Measurements from ENCODE around the gene TMED10.
"Not testable (repeated sequence)": the region's sequence is repeated elsewhere in the genome, so short reads cannot be mapped to it uniquely, and the experiment has no call there.

TMED10 gene

DNA sequence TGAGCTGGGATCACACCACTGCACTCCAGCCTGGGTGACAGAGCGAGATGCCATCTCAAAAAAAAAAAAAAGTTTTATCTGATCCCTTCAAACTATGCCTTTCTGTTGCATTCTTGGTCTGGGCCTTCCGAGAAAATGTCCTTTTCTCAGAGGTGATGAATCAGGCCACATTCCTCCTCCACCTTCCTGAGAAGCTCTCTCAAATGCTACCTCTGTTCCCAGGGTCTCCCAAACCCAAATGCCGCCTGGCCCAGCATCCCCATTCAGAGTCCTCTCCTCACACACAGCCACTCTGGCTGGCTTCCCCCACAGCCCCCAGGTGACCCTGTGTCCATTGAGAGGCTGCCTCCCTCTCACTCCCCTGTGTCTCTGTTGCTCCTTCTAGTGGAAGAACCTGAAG lies 19.7 kb upstream of the TMED10 start:
- in situ Hi-C loops (cut with MboI; ENCODE audit: low sequenced_read_pairs), result no loop called here

DNA sequence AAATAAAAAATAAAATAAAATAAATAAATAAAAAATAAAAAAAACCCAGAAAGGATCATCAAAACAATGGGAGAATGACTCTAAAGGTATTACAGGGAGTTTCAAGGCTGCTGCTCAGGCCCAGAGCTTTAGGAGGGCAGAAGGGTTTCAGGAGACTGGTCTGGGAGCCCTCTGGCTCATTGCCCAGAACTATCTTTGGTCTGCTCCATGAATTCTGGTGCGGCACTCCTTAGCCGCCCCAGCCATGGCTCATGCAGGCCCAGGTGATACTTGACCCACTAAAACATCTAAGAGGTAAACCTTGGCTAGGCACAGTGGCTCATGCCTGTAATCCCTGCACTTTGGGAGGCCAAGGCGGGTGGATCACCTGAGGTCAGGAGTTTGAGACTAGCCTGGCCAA lies 14.7 kb upstream of the TMED10 start:
- in situ Hi-C loops (cut with MboI; ENCODE audit: low sequenced_read_pairs), result no loop called here

DNA sequence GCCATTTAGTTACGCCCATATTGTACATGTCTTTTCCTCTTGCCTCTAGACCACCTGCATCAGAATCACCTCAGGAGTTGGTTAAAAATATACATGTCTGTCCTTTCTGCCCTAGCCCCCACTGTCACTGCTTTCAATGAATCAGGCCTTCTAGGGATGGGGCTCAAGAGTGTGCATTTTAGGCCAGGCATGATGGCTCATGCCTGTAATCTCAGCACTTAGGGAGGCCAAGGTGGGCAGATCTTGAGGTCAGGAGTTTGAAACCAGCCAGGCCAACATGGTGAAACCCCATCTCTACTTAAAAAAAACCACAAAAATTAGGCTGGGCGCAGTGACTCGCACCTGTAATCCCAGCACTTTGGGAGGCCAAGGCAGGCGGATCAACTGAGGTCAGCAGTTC lies 13.6 kb upstream of the TMED10 start:
- in situ Hi-C loops (cut with MboI; ENCODE audit: low sequenced_read_pairs), result no loop called here

DNA sequence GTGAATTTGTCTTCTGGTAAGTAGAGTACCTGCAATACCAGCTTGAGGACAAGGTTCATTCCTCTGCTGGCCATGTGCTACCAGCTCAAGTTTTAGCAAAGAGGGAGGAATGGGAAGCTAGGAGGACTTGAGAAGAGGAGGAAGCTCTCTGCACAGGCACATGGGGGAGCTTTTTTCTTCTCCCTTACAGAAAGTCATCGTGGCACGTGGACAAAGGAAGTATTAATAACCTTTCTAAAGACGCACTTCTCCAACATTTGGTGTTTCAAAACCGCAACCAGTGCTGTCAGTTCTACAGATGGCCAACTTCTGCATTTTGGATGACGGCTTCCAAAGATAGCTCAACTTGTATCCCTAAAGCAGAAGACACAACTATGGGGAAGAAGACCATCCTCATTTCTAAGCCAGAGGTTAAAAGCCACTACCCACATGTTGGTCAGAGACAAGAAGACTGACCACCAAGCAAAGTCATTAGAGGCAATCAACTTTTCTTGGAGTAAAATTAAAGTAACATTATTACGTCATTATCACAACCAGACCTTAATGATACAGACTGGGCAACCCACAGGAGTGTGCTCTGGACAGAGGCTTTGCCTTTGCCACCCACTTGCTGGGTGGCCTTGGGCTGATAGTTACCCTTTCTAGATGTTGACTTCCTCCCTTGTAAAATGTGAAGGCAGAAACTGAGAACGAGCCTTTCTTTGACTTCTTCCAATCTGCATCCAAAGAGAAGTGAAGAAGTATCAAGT lies 12.3 kb upstream of the TMED10 start:
- in situ Hi-C loops (cut with MboI; ENCODE audit: low sequenced_read_pairs), result no loop called here

DNA sequence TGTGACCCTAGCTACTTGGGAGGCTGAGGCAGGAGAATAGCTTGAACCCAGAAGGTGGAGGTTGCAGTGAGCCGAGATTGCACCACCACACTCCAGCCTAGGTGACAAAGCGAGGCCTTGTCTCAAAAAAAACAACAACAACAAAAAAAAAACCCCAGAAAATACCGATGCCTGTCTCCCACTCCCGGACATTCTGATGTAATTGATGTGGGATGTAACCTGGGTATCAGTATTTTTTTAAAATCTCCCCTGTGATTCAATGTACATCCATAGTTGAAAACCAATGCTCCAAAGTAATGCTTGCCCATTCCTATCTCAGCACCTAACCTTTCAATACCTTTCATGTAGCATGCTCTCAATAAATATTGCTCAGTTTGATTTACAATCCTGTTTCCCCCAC lies 11.7 kb upstream of the TMED10 start:
- in situ Hi-C loops (cut with MboI; ENCODE audit: low sequenced_read_pairs), result no loop called here

DNA sequence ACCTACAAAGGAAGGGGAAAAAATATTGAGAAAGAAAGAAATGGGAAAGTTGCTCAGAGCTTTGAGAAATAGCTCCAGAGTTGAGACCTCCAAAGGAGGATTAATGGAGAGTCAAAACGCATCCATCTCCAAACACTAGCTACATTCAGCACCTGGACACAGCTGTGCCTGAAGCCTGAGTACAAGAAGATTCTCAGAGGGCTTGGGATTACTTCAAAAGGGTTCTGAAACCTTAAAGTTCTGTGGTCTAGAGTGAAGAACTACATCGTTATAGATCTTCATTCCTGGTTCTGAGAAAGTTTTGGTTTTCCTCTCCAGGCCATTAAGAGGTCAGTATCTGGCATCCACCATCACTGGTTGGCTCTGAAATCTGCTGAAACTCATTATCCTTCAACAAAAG lies 10.5 kb upstream of the TMED10 start:
- in situ Hi-C loops (cut with MboI; ENCODE audit: low sequenced_read_pairs), result no loop called here

DNA sequence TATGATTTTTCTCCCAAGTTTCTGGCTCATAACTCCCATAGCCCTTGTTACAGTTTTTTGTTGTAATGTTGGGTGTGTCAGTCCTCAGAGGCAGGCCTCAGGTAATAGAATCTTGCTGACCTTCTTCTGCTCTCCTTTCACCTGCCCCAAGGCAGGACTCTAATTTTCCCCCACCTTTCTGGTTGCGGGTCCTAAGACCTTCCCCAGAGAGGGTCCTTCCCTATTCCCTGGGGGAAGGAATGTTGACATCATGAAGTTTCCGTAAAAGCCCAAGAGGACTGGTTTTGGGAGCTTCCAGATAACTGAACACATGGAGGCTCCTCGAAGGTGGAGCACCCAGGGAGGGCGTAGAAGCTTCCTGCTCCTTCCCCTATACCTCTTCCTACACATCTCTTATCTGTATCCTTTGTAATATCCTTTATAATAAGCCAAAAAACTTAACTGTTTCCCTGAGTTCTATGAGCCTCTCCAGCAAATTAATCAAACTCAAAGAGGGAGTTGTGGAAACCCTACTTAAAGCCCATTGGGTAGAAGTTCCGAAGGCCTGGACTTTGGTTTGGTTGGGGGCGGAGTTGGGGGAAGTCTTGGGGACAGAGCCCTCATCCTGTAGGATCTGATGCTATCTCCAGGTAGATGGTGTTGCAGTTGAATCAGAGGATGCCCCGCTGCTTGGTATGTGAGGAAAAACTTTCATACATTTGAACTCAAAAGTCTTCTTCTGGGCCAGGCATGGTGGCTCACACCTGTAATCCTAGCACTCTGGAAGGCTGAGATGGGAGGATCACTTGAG lies 9.0 kb upstream of the TMED10 start:
- in situ Hi-C loops (cut with MboI; ENCODE audit: low sequenced_read_pairs), result no loop called here

DNA sequence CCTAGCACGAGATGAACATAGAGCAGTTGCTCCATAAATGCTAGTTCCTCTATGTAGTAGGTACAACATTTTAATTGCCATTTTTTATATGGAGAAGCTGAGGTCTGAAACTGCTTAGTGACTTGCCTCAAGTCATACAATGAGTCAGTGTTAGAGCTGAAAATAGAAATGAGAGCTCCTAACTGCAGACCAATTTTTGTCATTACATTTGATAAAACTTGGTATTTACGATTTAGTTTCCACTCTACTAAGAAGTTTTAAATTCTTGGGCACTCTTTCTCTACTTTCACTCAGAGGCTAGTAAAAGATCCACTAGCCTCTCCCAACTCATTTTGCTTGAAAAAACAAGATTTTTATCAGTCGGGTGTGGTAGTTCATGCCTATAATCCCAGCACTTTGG lies 8.1 kb upstream of the TMED10 start:
- in situ Hi-C loops (cut with MboI; ENCODE audit: low sequenced_read_pairs), result no loop called here

DNA sequence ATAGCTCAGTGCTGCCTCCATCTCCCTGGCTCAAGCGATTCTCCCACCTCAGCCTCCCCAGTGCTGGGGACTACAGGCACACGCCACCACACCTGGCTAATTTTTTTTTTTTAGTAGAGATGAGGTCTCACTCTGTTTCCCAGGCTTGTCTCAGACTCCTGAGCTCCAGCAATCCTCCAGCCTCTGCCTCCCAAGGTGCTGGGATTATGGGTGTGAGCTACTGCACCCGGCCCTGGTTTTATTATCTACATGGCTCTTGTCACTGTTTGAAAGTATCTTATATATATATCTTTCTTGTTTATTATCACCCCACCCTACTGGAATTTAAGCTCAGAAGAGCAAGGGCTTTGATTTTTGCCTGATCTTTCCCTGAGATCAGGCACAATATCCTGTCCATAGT lies 7.6 kb upstream of the TMED10 start:
- in situ Hi-C loops (cut with MboI; ENCODE audit: low sequenced_read_pairs), result no loop called here

DNA sequence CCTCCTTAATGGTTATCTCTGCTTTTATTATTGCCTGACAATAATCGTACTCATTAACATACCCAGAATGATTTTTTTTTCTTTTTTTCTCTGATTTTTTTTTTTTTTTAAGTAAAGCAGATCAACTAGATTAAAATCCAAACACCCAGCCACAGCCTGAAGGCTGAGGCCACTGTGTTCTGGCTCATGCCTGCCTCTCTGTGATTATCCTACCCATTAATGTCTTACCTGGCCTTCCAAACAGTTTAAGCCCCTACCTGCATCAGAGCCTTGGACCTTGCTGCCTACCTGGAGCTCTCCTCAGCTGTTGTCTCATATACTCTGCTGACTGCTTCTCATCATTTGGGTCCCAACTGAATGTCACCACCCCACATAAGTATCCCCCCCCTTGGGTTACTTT lies 6.8 kb upstream of the TMED10 start:
- in situ Hi-C loops (cut with MboI; ENCODE audit: low sequenced_read_pairs), result no loop called here

DNA sequence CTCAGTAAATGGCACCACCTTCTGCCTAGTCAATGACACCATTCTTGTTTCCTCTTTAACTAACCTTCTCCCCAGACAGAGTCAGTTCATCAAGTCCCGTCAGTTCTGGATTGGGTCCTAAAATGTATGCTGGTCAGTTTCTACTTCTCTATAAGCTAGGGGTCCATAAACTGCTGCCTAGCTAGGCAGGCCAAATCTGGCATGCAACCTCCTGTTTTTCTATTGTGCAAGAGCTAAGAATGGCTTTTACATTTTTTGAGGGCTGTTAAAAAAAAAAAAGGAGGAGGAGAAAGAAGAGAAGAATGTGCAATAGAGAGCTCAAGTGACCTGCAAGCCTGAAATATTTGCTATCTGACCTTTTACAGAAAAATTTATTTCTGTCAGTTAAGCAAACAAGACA lies 6.4 kb upstream of the TMED10 start:
- in situ Hi-C loops (cut with MboI; ENCODE audit: low sequenced_read_pairs), result no loop called here

DNA sequence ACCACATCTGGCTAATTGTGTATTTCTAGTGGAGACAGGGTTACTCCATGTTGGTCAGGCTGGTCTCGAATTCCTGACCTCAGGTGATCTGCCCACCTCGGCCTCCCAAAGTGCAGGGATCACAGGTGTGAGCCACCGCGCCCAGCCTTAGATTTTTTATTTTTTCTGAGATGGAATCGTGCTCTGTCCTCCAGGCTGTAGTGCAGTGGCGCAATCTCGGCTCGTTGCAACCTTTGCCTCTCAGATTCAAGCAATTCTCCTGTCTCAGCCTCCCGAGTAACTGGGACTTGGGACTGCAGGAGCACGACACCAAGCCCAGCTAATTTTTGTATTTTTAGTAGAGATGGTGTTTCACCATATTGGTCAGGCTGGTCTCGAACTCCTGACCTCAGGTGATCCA lies 5.8 kb upstream of the TMED10 start:
- in situ Hi-C loops (cut with MboI; ENCODE audit: low sequenced_read_pairs), result not testable (repeated sequence)

DNA sequence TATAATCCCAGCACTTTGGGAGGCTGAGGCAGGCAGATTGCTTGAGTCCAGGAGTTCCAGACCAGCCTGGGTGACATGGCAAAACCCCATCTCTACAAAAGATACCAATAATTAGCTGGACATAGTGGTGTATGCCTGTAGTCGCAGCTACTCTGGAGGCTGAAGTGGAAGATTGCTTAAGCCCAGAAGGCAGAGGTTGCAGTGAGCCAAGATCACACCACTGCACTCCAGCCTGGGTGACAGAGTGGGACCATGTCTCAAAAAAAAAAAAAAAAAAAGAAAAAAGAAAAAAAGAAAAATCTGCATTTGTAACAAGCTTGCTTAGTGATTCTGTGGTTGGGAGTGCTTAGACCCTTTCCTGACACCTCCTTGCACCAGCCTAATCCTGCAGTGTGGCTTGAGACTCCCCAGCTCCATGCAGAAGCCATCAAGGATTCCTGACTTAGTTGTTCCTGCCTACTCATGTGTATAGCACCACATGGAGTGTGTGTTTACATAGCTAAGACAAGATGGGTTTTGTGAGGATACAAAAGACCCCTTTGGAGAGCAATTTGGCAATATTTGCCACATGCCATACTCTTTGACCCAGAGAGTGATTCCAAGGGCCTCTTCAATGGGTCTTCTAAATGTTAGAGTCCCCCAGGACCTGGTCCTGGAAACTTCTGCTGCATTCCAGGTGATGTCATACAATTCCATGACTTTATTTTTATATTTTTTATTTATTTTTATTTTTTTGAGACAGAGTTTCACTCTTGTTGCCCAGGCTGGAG lies 5.1 kb upstream of the TMED10 start:
- in situ Hi-C loops (cut with MboI; ENCODE audit: low sequenced_read_pairs), result no loop called here

DNA sequence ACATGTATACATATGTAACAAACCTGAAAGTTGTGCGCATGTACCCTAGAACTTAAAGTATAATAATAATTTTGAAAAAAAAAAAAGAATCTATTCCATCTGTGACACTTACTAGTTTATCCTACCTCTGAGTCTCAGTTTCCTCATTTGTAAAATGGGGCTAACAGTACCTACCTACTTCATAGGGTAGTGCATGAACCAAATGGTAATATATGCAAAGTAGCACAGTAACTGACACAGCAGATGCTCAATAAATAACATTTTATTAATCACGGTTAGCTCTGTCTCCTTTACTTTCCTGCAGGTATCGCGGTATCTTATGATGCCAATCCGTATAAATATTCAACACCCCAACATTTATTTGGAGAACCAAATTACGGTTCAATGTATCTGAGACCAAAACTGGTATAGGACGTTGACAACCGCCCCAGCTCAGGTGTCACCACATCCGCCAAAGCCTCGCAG lies 703 bp downstream of the TMED10 start:
- in situ Hi-C loops (cut with MboI; ENCODE audit: low sequenced_read_pairs), result no loop called here

DNA sequence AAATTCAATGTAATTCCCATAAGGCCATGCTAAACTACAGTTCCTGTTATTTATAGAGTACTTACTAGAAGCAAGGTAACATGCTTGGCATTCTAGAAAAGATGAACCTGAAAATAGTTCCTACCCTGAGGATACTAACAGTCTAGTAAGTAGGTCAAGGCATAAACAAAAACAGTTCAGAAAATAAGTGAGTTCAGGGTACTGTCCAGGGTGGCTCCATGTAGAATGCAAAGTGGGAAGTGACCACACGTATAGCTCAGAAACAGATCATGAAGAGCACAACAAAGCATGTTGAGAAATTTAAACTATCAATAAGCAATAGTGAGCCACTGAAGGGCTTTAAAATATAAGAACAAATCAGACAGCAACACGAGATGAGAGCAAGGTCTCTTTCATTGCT lies 2.3 kb downstream of the TMED10 start:
- in situ Hi-C loops (cut with MboI; ENCODE audit: low sequenced_read_pairs), result no loop called here

DNA sequence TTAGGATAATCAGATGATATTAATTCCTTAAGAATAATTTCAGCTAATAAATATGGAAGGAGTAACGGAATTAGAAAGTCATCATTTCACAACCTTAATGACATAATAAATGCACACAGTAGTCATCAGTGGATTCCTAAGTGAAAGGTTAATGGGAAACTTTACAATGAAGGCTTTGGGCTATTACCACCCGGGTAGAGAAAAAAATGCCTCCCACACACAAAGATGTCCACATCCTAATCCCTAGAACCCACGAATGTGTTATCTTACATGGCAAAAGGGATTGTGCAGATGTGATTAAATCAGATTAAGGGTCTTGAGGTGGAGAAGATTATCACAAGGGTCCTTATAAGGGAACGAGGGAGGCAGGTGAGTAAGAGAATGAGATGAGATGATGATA lies 5.6 kb downstream of the TMED10 start:
- in situ Hi-C loops (cut with MboI; ENCODE audit: low sequenced_read_pairs), result no loop called here

DNA sequence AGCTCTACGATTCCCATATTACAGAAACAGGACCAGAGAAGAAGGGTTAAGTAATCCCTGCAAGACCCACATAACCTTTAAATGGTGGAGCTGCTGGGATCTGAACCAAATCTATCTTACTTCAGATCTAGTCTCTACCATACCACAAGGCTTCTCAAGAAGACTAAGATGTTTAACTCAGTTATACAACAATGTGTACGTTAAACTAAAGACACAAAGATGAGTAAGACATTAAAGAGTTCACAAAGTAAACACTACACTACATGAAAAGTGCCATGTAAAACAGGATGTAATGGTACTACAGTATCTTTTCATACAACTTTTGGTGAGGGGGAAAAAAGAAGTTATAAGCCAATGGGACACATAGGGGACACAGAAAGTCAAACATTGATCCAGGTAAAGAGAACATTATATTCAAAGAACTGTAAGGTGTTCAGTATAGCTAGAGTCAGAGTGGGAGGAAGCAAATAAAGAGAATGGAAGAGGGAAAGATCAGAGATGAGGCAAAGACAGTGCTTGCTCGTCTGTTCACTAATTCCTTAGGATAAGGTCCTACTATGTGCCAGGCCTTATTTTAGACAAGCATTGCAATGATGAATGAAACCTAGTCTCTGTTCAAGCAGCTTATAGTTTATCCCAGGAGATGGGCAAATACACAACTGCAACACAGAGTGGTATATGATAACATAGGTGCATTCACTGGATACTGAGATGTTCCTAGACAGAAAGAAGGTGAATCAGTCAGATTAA lies 7.7 kb downstream of the TMED10 start:
- in situ Hi-C loops (cut with MboI; ENCODE audit: low sequenced_read_pairs), result no loop called here

DNA sequence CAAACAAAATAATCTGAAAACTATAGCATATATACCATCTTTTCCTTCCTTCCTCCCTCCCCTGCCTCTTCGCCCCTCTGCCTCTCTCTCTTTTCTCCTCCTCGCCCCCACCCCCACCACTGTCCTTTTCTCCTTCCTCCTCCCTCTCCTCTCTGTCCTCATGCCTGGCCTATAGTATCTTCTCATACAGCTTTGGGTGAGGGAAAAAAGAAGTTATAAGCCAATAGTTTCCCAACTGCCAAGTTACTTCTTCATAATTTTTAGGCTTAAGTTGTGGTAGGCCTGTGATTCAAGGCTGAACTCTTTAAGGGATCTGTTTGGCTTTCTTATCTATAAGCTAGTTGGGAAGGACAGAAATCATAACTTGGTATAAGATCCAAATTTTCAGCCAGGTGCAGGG lies 9.1 kb downstream of the TMED10 start:
- in situ Hi-C loops (cut with MboI; ENCODE audit: low sequenced_read_pairs), result no loop called here

DNA sequence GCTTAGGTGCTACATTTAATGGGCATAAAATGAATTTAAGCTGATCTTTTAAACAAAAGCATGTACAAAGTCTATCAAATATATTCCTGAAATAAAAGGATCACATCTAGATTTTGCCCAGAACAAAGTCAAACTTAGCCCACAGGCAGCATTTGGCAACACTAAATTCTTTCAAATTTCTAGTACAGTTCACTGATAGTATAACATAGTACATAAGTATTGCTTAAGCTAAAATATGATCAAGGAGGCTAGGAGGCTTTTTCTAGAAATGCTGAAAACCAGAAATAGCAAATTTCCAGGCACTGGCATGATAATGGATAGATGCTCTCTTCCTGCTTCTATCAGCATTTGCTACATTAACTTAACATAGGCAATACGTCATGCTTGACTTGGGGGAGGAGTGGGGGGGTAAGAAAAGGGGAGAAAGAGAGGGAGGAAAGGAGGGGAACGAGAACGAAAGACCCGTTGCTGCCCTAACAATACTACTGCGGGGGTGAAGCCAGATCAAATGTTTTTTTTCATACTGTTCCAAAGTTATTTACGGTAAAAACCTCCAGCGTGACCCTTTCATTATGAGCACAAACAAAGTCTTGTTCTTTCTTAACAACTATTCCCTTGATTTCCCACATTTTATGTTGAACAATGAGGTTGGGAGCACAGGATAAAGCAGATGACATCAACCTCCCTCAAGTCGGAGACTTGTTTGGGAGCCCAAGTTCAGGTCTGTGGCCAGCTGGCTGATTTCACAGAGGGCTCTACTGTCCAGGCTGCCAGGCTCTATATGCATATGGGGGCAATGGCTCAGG lies 10.6 kb downstream of the TMED10 start:
- in situ Hi-C loops (cut with MboI; ENCODE audit: low sequenced_read_pairs), result no loop called here

DNA sequence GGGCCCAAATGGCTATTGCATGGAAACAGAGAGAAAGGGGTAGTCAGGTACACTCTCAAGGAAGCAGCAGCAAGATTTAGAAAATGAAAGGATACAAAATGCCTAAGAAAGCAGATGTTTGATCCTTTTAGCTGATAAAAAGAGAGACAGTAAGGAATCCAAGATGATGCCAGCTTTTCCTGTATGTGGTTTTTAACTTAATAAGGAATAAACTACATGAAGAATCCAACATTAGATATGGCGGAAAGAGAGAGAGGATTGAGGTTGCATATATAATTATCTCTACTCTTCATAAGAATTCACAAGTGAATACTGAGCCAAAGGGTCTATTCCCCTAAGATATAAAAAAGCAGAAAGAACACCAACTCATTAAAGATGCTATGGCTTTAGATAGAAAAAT lies 11.6 kb downstream of the TMED10 start:
- in situ Hi-C loops (cut with MboI; ENCODE audit: low sequenced_read_pairs), result no loop called here

Measured in hTERT RPE-1 (cell line).